ENCODE measurements around the gene PCP2.

PCP2 gene

GRCh38 chr19:7620442-7621412, 12.8 kb downstream of the PCP2 start:
- DNase-seq (ENCODE audit: extremely low read depth, low read depth), result no peak
- TF ChIP-seq CTCF (IDR thresholded peaks at IDR 0.05; ENCODE audit: low read depth, low read length), result no peak

GRCh38 chr19:7619671-7620441, 13.7 kb downstream of the PCP2 start:
- no peak for TF ChIP-seq CTCF (IDR thresholded peaks at IDR 0.05; ENCODE audit: low read depth, low read length)
- DNase-seq (ENCODE audit: extremely low read depth, low read depth), result no peak

- DNase-seq (ENCODE audit: extremely low read depth, low read depth), result no peak
- no peak for TF ChIP-seq CTCF (IDR thresholded peaks at IDR 0.05; ENCODE audit: low read depth, low read length)
Observed at GRCh38 chr19:7618771-7619510, 14.6 kb downstream of the PCP2 start.

- no peak for TF ChIP-seq CTCF (IDR thresholded peaks at IDR 0.05; ENCODE audit: low read depth, low read length)
- DNase-seq (ENCODE audit: extremely low read depth, low read depth), result no peak
Observed at GRCh38 chr19:7618348-7618747, 15.2 kb downstream of the PCP2 start.

GRCh38 chr19:7617735-7618134, 15.8 kb downstream of the PCP2 start:
- DNase-seq (ENCODE audit: extremely low read depth, low read depth), result no peak
- TF ChIP-seq CTCF (IDR thresholded peaks at IDR 0.05; ENCODE audit: low read depth, low read length), result no peak

- no peak for TF ChIP-seq CTCF (IDR thresholded peaks at IDR 0.05; ENCODE audit: low read depth, low read length)
- no peak for DNase-seq (ENCODE audit: extremely low read depth, low read depth)
Observed at GRCh38 chr19:7617172-7617571, 16.3 kb downstream of the PCP2 start.
